K562 (cell line): ENCODE data around the gene CEP131. TPM values are rescaled to one million over a fixed set of nuclear protein-coding genes. Genes with fewer than 3 reads are reported as not detected.

Experiments used
- CTCFL ChIP-seq: IDR thresholded peaks from 2 replicates; pipeline ENCODE4 v1.6.1; 2011; ENCODE audit warnings: borderline replicate concordance, low read depth, mild to moderate bottlenecking, moderate library complexity, low read length; ENCODE audit not compliant: insufficient read depth, poor library complexity, severe bottlenecking
- FOXJ3 ChIP-seq: sonication (generic); formaldehyde crosslinking; IDR thresholded peaks from 2 replicates; pipeline ENCODE4 v1.4.0; 2020; ENCODE audit warnings: mild to moderate bottlenecking, missing genetic modification reagents
- RAD51 ChIP-seq: fragments of 450-650 bp; IDR thresholded peaks from 2 replicates; pipeline ENCODE4 v1.7.1; 2016; ENCODE audit warnings: low read depth, mild to moderate bottlenecking, borderline replicate concordance
- SIX5 ChIP-seq, 2 experiments: IDR thresholded peaks; 2 replicates each; pipeline ENCODE4 v1.6.1; 2011; ENCODE audit warnings: low read length in 2 of 2, borderline replicate concordance in 1 of 2, low read depth in 1 of 2, mild to moderate bottlenecking in 1 of 2, moderate library complexity in 1 of 2; ENCODE audit not compliant: insufficient read depth in 1 of 2
- SMARCE1 ChIP-seq: fragments of 450-650 bp; IDR thresholded peaks from 2 replicates; pipeline ENCODE4 v1.7.1; 2016; ENCODE audit warnings: mild to moderate bottlenecking
- ZBTB2 ChIP-seq: fragments of 450-650 bp; IDR thresholded peaks from 2 replicates; pipeline ENCODE4 v1.6.1; 2016; ENCODE audit warnings: antibody characterized with exemption
- ZFP1 ChIP-seq: fragments of 450-650 bp; formaldehyde crosslinking; IDR thresholded peaks from 2 replicates; pipeline ENCODE4 v1.4.0; 2020; ENCODE audit warnings: mild to moderate bottlenecking, mixed read lengths
- ZNF124 ChIP-seq: sonication (generic); formaldehyde crosslinking; IDR thresholded peaks from 2 replicates; pipeline ENCODE4 v1.8.1; 2022; ENCODE audit warnings: missing genetic modification reagents
- ZNF143 ChIP-seq: sonication (generic); formaldehyde crosslinking; IDR thresholded peaks from 2 replicates; pipeline ENCODE4 v1.9.0; 2022; ENCODE audit warnings: mild to moderate bottlenecking, missing genetic modification reagents
- ZNF766 ChIP-seq: fragments of 200-800 bp; sonication (Bioruptor generic); conservative IDR thresholded peaks from 2 replicates; pipeline ENCODE4 v1.6.1; 2016; ENCODE audit warnings: missing genetic modification characterization, missing compliant biosample characterization
- ZZZ3 ChIP-seq: fragments of 450-650 bp; IDR thresholded peaks from 2 replicates; pipeline ENCODE4 v1.6.1; 2016; ENCODE audit warnings: antibody characterized with exemption, mild to moderate bottlenecking, moderate library complexity
- polyA plus RNA-seq, 8 experiments: library from polyadenylated mRNA; depleted of rRNA in 4 of 8; stranded (reverse) in 5 of 8; unstranded in 3 of 8; fragments of >200 nt; fragmentation: Nextera tagmentation in 2 of 8; fragmentation: Illumina TruSeq in 1 of 8; extraction: Ambion mirVana in 2 of 8; extraction: Trizol in 1 of 8; gene quantifications; 2 replicates each; pipeline versions ENCODE4 v1.2.1 to v1.2.3, GENCODE V29; 2011 to 2014; ENCODE audit warnings: inconsistent platforms in 1 of 8, missing spikeins in 1 of 8
- total RNA-seq, 7 experiments: library from RNA; depleted of rRNA in 6 of 7; stranded (reverse); fragments of >200 nt in 6 of 7; fragmentation: Illumina TruSeq in 2 of 7; extraction: Trizol in 2 of 7; gene quantifications; 2 replicates each; pipeline versions ENCODE4 v1.2.1 to v1.2.3, GENCODE V29; 2011 to 2021; ENCODE audit warnings: low replicate concordance in 1 of 7

The CEP131 gene
- total and polyA plus RNA-seq, 9 of the 15 experiments (the other 6 are each of a cell fraction or from before 2014, with no cell fraction given), result 0.24 to 21.2 (median 2.3) TPM

- no peak for TF ChIP-seq CTCFL
- TF ChIP-seq ZNF766, result no peak
- TF ChIP-seq RAD51, result no peak
- no peak for TF ChIP-seq ZBTB2
- TF ChIP-seq ZZZ3, result no peak
- no peak for TF ChIP-seq SMARCE1
- no peak for TF ChIP-seq FOXJ3
- TF ChIP-seq ZFP1 (CRISPR knock-in tag), result no peak
- no peak for TF ChIP-seq ZNF124 (CRISPR knock-in tag)
- no peak for TF ChIP-seq ZNF143
- no peak for TF ChIP-seq SIX5 (IDR thresholded peaks at IDR 0.05; ENCODE audit: borderline replicate concordance in 1 of 2, insufficient read depth in 1 of 2, low read depth in 1 of 2, low read length in 2 of 2)
Measured at GRCh38 chr17:81260171-81260570, 37.4 kb upstream of the CEP131 start (continued).
